Measurements from ENCODE around the gene GALP.

GRCh38 chr19:56177564-56178243, 1.9 kb downstream of the GALP start:
- no peak for TF ChIP-seq GATA2 (IDR thresholded peaks at IDR 0.05; ENCODE audit: low read depth, low read length)
- no peak for TF ChIP-seq GATA3 (IDR thresholded peaks at IDR 0.05; ENCODE audit: low read depth, low read length)
